Hepatocyte (in vitro differentiated cells): ENCODE results near the gene IGFBPL1. TPM values are rescaled to one million over a fixed set of nuclear protein-coding genes. Genes with fewer than 3 reads are reported as not detected.

Experiments used
- DNase-seq: peaks from one replicate; pipeline ENCODE4 v3.0.0-alpha.2; 2016; ENCODE audit warnings: low spot score
- H2AFZ ChIP-seq: fragments of 200-600 bp; sonication (generic); 2 replicates; pipeline ENCODE4 v1.6.0; 2016; ENCODE audit warnings: antibody characterized with exemption, mild to moderate bottlenecking
- H3K27ac ChIP-seq: fragments of 200-600 bp; sonication (generic); 2 replicates; pipeline ENCODE4 v1.5.1; 2016; ENCODE audit warnings: mild to moderate bottlenecking
- H3K27me3 ChIP-seq: fragments of 200-600 bp; sonication (generic); 2 replicates; pipeline ENCODE4 v1.6.1; 2016
- H3K36me3 ChIP-seq: fragments of 200-600 bp; sonication (generic); replicated peaks from 2 replicates; pipeline ENCODE4 v1.5.1; 2016; ENCODE audit warnings: low read depth; ENCODE audit not compliant: insufficient read depth
- H3K4me1 ChIP-seq: fragments of 200-600 bp; sonication (generic); 2 replicates; pipeline ENCODE4 v1.5.1; 2016; ENCODE audit warnings: mild to moderate bottlenecking, moderate library complexity; ENCODE audit not compliant: insufficient read depth
- H3K4me2 ChIP-seq: fragments of 200-600 bp; sonication (generic); 2 replicates; pipeline ENCODE4 v1.6.0; 2016
- H3K4me3 ChIP-seq: fragments of 200-600 bp; sonication (generic); 2 replicates; pipeline ENCODE4 v1.5.1; 2016; ENCODE audit warnings: mild to moderate bottlenecking
- H3K79me2 ChIP-seq: fragments of 200-600 bp; sonication (generic); 2 replicates; pipeline ENCODE4 v1.6.0; 2017; ENCODE audit warnings: mild to moderate bottlenecking
- H3K9me2 ChIP-seq: fragments of 200-600 bp; sonication (generic); replicated peaks from 2 replicates; pipeline ENCODE4 v1.6.0; 2017; ENCODE audit warnings: mild to moderate bottlenecking; ENCODE audit not compliant: insufficient read depth
- H3K9me3 ChIP-seq: fragments of 200-600 bp; sonication (generic); 2 replicates; pipeline ENCODE4 v1.5.1; 2016; ENCODE audit warnings: low read depth, mild to moderate bottlenecking
- H4K20me1 ChIP-seq: fragments of 200-600 bp; sonication (generic); 2 replicates; pipeline ENCODE4 v1.6.0; 2016; ENCODE audit warnings: mild to moderate bottlenecking; ENCODE audit not compliant: insufficient read depth, poor library complexity, severe bottlenecking
- EZH2 ChIP-seq: fragments of 200-600 bp; sonication (generic); IDR thresholded peaks from 2 replicates; pipeline ENCODE4 v1.6.1; 2016; ENCODE audit warnings: antibody characterized with exemption, mild to moderate bottlenecking, borderline replicate concordance
- EZH2phosphoT487 ChIP-seq: fragments of 200-600 bp; sonication (generic); IDR thresholded peaks from one replicate; pipeline ENCODE4 v1.6.1; 2018; ENCODE audit warnings: antibody characterized with exemption, mild to moderate bottlenecking, low read depth, moderate library complexity; ENCODE audit not compliant: unreplicated experiment, severe bottlenecking
- WGBS: methylation state at CpG from one replicate; pipeline ENCODE4 v1.1.6; 2016; ENCODE audit warnings: low lambda C conversion rate; ENCODE audit errors: missing lambda C conversion rate; 5-methylcytosine and 5-hydroxymethylcytosine counted together
- polyA plus RNA-seq: library from polyadenylated mRNA; unstranded; fragments of >200 nt; fragmentation: Nextera tagmentation; extraction: Ambion mirVana; gene quantifications from 2 replicates; pipeline ENCODE4 v1.2.1, GENCODE V29; 2016
- total RNA-seq: library from RNA; depleted of rRNA; stranded (reverse); fragments of >200 nt; gene quantifications from 2 replicates; pipeline ENCODE4 v1.2.3, GENCODE V29; 2014
- TF ChIP-seq, protein P1 (sequence below): fragments of 200-600 bp; sonication (generic); IDR thresholded peaks from 2 replicates; pipeline ENCODE4 v1.5.1; 2016; ENCODE audit warnings: antibody characterized with exemption, mild to moderate bottlenecking; ENCODE audit not compliant: poor library complexity

IGFBPL1 gene
- total and polyA plus RNA-seq, 2 experiments from 2014 or later: 2.5 to 9.8 TPM

DNA sequence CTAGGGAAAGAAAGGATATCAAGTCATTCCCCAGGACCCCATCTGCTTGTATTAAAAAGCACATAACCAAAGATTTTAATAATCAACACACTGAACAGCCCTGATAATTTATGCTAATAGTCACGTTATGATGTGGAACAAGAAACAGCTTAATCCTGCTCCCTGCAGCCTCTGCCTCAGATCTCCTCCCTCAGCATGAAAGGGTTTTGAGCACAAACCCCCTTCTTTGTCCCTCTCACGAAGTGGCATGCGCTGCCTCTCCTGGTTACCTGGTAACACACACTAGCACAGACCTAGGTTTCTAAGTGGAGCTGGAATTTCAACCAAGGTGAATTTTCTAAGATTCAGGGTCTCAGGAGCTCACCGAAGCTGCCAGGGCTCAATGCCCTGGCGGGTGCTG lies 5.1 kb downstream of the IGFBPL1 start:
- Histone ChIP-seq H3K9me2 (no peaks in the 10 kb centered on the region), H2AFZ (no peak overlapping the region), H3K27ac (no peak overlapping the region), H3K36me3 (no peaks in the 10 kb centered on the region), H3K27me3 (peaks cover 37% of the 10 kb centered on the region), H4K20me1 (no peaks in the 10 kb centered on the region), H3K4me1 (peaks cover 3% of the 10 kb centered on the region), H3K9me3 (no peaks in the 10 kb centered on the region), H3K4me2 (no peak overlapping the region), H3K79me2 (no peaks in the 10 kb centered on the region), H3K4me3 (no peak overlapping the region)
- no peak for DNase-seq
- WGBS: 79% methylated on average over 5 of the region's 5 CpGs
- TF ChIP-seq EZH2: no peak
- TF ChIP-seq EZH2phosphoT487: no peak
- TF ChIP-seq, protein P1, sequence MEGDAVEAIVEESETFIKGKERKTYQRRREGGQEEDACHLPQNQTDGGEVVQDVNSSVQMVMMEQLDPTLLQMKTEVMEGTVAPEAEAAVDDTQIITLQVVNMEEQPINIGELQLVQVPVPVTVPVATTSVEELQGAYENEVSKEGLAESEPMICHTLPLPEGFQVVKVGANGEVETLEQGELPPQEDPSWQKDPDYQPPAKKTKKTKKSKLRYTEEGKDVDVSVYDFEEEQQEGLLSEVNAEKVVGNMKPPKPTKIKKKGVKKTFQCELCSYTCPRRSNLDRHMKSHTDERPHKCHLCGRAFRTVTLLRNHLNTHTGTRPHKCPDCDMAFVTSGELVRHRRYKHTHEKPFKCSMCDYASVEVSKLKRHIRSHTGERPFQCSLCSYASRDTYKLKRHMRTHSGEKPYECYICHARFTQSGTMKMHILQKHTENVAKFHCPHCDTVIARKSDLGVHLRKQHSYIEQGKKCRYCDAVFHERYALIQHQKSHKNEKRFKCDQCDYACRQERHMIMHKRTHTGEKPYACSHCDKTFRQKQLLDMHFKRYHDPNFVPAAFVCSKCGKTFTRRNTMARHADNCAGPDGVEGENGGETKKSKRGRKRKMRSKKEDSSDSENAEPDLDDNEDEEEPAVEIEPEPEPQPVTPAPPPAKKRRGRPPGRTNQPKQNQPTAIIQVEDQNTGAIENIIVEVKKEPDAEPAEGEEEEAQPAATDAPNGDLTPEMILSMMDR: no peak

DNA sequence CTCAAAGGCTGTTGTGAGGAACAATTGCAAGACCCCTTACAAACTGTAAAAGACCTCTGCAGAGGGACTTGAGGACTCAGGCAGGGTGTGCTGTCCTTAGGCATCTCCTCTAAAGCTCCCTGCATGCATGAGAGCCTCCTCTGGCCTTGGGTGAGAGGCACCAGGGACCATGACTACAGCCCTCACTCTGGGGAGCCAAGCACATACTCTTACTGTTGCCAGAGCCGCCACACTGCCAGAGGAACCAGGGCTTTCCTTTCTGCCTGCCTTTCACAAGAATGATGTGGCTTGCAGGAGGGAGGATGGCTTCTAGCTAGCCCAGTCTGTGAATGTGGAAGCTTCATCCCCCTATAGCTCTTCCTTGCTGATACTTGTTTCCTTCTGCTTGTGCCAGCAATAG lies 5.9 kb downstream of the IGFBPL1 start:
- Histone ChIP-seq H3K36me3 (no peaks in the 10 kb centered on the region), H3K4me2 (no peak overlapping the region), H4K20me1 (no peaks in the 10 kb centered on the region), H3K4me3 (no peak overlapping the region), H2AFZ (no peak overlapping the region), H3K9me2 (no peaks in the 10 kb centered on the region), H3K27me3 (peaks cover 32% of the 10 kb centered on the region), H3K4me1 (no peaks in the 10 kb centered on the region), H3K79me2 (no peaks in the 10 kb centered on the region), H3K27ac (no peak overlapping the region), H3K9me3 (no peaks in the 10 kb centered on the region)
- WGBS: 92% methylated on average over 1 of the region's 1 CpG
- no peak for DNase-seq
- TF ChIP-seq EZH2phosphoT487: no peak
- no peak for TF ChIP-seq EZH2
- TF ChIP-seq, protein P1: no peak

DNA sequence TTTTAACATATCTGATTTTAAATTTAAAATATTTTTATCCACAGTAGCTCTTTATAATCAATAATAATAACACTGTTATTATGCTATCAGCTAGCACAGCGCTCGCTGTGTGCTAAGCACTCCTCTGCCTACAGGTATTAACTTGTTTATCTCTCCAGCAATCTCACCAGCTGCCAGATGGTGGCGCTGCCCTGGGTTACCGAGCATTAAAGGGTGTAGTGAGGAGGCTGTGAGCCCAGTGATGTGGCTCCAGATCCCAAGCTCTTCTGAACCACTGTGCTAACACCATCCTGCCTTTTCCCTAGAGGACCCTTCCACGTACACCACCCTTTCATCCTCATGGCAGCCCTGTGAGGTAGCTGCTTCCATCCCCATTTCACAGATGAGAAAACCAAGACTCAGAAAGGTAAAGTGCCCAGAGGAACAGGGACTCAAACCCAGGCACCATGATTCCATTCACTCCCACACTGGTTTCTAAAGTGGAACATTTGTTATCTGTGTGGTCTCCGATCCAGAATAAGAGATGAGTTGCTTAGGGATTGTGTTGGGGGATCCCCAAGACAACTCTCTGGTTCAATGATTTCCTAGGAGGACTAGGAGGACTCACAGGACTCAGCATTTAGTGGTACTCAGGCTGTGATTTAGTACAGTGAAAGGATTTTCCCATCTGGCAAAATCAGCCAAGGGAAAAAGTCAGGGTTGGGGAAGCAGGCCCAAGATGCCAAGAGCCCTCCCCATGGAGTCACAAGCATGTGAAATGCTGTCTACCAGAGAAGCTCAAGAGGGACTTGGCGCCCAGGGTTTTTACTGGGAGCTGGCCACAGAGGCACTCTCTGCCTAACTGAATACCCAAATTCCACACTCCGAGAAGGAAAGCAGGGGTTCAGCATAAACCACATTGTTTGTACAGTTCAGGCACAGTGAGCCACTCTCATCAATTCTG lies 7.0 kb downstream of the IGFBPL1 start:
- Histone ChIP-seq H3K27me3 (peaks cover 21% of the 10 kb centered on the region), H3K4me1 (no peaks in the 10 kb centered on the region), H3K4me2 (no peak overlapping the region), H2AFZ (no peak overlapping the region), H3K27ac (no peak overlapping the region), H3K36me3 (no peaks in the 10 kb centered on the region), H3K9me3 (no peaks in the 10 kb centered on the region), H3K79me2 (no peaks in the 10 kb centered on the region), H4K20me1 (no peaks in the 10 kb centered on the region), H3K4me3 (no peak overlapping the region), H3K9me2 (no peaks in the 10 kb centered on the region)
- DNase-seq: no peak
- WGBS: 70% methylated on average over 8 of the region's 8 CpGs
- TF ChIP-seq EZH2 (no peak), EZH2phosphoT487 (no peak)
- TF ChIP-seq, protein P1: peak; percentile 40
